Fibroblast of lung (primary cell): ENCODE data around the gene A3GALT2. TPM values are rescaled to one million over a fixed set of nuclear protein-coding genes. Genes with fewer than 3 reads are reported as not detected.

Experiments
- DNase-seq, 2 donors: peaks; one replicate each; pipeline versions ENCODE4 v3.0.0 to v3.0.0-alpha.2; 2010; ENCODE audit warnings: low read depth in 2 of 2
- H2AFZ ChIP-seq: 2 replicates; pipeline ENCODE4 v1.5.1; 2012; ENCODE audit warnings: low read length, control low read depth, inconsistent platforms
- H3K27ac ChIP-seq: 2 replicates; pipeline ENCODE4 v1.5.1; 2011; ENCODE audit warnings: low read length, control low read depth; ENCODE audit not compliant: insufficient read depth
- H3K27me3 ChIP-seq: 2 replicates; pipeline ENCODE4 v1.5.1; 2011; ENCODE audit warnings: mild to moderate bottlenecking, low read length; ENCODE audit not compliant: control insufficient read depth, insufficient read depth
- H3K36me3 ChIP-seq: 2 replicates; pipeline ENCODE4 v1.5.1; 2011; ENCODE audit warnings: low read length; ENCODE audit not compliant: control insufficient read depth, insufficient read depth
- H3K4me1 ChIP-seq: 2 replicates; pipeline ENCODE4 v1.5.1; 2011; ENCODE audit warnings: low read length; ENCODE audit not compliant: control insufficient read depth, insufficient read depth; ENCODE audit errors: extremely low read depth
- H3K4me2 ChIP-seq: 2 replicates; pipeline ENCODE4 v1.5.1; 2011; ENCODE audit warnings: low read length, control low read depth; ENCODE audit not compliant: insufficient read depth; ENCODE audit errors: extremely low read depth
- H3K4me3 ChIP-seq, 4 experiments: fragments of 200-600 bp in 1 of 4; sonication (generic) in 1 of 4; replicated peaks in 1 of 4; 2 replicates each; pipeline ENCODE4 v1.5.1; 2011 to 2016; ENCODE audit warnings: low read length in 4 of 4, low read depth in 3 of 4, mild to moderate bottlenecking in 3 of 4, control low read depth in 2 of 4, inconsistent platforms in 1 of 4, mixed read lengths in 1 of 4; ENCODE audit not compliant: insufficient read depth in 1 of 4; ENCODE audit errors: control extremely low read depth in 1 of 4
- H3K79me2 ChIP-seq: 2 replicates; pipeline ENCODE4 v1.5.1; 2012; ENCODE audit warnings: mild to moderate bottlenecking, low read length, inconsistent platforms; ENCODE audit not compliant: control insufficient read depth, insufficient read depth
- H3K9ac ChIP-seq: 2 replicates; pipeline ENCODE4 v1.5.1; 2011; ENCODE audit warnings: mild to moderate bottlenecking, low read length, control low read depth; ENCODE audit not compliant: insufficient read depth
- H3K9me3 ChIP-seq: 2 replicates; pipeline ENCODE4 v1.5.1; 2012; ENCODE audit warnings: low read depth, low read length; ENCODE audit not compliant: control insufficient read depth, insufficient read depth
- H4K20me1 ChIP-seq: 2 replicates; pipeline ENCODE4 v1.5.1; 2011; ENCODE audit warnings: low read length; ENCODE audit not compliant: control insufficient read depth, insufficient read depth; ENCODE audit errors: extremely low read depth
- EZH2 ChIP-seq: IDR thresholded peaks from 2 replicates; pipeline ENCODE4 v1.5.1; 2012; ENCODE audit warnings: low read length, control low read depth, mild to moderate bottlenecking; ENCODE audit errors: missing control alignments
- polyA plus RNA-seq, 2 donors: library from polyadenylated mRNA; depleted of rRNA in 1 of 2; stranded (reverse) in 1 of 2; unstranded in 1 of 2; fragments of >200 nt; gene quantifications; 2 replicates each; pipeline ENCODE4 v1.2.1, GENCODE V29; 2011 to 2012; ENCODE audit warnings: missing spikeins in 1 of 2
- total RNA-seq: library from RNA; depleted of rRNA; stranded (reverse); fragments of >200 nt; gene quantifications from 2 replicates; pipeline ENCODE4 v1.2.1, GENCODE V29; 2014
- TF ChIP-seq, protein P1 (sequence below), 2 donors: IDR thresholded peaks in 1 of 2; conservative IDR thresholded peaks in 1 of 2; 1 replicate in 1 of 2; 2 replicates in 1 of 2; pipeline ENCODE4 v1.5.1; 2011 to 2012; ENCODE audit warnings: low read length in 2 of 2, control low read depth in 1 of 2, inconsistent platforms in 1 of 2, low read depth in 1 of 2, mild to moderate bottlenecking in 1 of 2

A3GALT2 gene
- total and polyA plus RNA-seq, 2 donors (not counting 1 experiment from before 2014, with no cell fraction given): not detected

DNA sequence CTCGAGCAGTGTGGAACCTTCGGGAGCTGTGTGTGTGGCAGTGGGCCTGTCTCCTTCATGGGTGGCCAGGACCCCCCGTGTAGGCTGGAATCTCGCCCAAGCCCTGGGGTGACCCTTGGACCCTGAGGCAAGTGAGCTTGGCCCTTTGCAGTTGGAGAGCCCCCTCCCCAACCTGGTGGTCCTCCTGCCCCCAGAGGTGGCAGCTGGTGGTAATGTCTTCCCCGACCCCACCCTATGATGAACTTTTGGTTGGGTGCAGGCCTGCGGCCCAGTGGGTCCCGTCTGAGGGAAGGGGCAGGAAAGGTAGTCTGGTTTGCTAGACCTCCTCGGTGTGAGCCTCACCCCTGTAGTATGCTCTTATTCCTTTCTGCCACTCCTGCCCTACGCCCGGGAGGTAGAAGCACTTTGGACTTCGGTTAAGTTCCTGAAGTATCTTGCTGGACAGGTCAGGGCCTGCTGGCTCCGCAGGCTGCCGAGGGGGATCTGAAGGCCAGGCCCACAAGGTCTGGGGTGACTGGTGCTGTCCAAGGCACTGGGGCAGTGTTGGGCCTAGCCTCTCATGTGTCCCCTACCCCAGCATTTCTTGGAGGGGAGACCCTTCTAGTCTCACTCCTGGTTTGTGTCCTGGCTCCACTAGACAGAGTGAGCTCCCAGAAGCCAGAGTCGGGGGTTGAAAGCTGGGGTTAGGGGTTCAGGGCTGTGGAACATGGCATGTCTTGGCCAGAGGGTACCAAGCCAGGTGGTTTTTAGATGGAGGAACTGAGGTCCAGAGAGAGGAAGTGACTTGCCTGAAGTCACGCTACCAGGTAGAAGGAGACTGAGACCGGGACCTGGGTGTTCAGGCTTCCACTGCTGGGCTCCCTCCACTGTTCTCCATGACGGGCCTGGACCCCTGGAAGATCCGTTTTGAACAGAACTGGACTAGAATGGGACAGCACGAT is 62.9 kb downstream of the A3GALT2 start:
- Histone ChIP-seq H3K4me1 (peaks cover 5% of the 10 kb centered on the region), H3K27ac (peak overlapping the region; percentile 89), H3K4me2 (peak overlapping the region; percentile 98), H3K4me3 (peak overlapping the region; percentile 48 to 88 (median 66)), H3K9ac (peak overlapping the region; percentile 79), H3K79me2 (peaks cover 23% of the 10 kb centered on the region), H3K27me3 (no peaks in the 10 kb centered on the region), H3K36me3 (no peaks in the 10 kb centered on the region), H3K9me3 (no peaks in the 10 kb centered on the region), H4K20me1 (no peaks in the 10 kb centered on the region), H2AFZ (peak overlapping the region; percentile 30)
- TF ChIP-seq, protein P1, sequence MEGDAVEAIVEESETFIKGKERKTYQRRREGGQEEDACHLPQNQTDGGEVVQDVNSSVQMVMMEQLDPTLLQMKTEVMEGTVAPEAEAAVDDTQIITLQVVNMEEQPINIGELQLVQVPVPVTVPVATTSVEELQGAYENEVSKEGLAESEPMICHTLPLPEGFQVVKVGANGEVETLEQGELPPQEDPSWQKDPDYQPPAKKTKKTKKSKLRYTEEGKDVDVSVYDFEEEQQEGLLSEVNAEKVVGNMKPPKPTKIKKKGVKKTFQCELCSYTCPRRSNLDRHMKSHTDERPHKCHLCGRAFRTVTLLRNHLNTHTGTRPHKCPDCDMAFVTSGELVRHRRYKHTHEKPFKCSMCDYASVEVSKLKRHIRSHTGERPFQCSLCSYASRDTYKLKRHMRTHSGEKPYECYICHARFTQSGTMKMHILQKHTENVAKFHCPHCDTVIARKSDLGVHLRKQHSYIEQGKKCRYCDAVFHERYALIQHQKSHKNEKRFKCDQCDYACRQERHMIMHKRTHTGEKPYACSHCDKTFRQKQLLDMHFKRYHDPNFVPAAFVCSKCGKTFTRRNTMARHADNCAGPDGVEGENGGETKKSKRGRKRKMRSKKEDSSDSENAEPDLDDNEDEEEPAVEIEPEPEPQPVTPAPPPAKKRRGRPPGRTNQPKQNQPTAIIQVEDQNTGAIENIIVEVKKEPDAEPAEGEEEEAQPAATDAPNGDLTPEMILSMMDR (conservative IDR thresholded peaks at IDR 0.05 in 1 of 2, IDR thresholded peaks at IDR 0.05 in 1 of 2; ENCODE audit: low read depth in 1 of 2, low read length in 2 of 2): no peak
- no peak for TF ChIP-seq EZH2
- peak in 1 of 2 donors; percentile 10 for DNase-seq

DNA sequence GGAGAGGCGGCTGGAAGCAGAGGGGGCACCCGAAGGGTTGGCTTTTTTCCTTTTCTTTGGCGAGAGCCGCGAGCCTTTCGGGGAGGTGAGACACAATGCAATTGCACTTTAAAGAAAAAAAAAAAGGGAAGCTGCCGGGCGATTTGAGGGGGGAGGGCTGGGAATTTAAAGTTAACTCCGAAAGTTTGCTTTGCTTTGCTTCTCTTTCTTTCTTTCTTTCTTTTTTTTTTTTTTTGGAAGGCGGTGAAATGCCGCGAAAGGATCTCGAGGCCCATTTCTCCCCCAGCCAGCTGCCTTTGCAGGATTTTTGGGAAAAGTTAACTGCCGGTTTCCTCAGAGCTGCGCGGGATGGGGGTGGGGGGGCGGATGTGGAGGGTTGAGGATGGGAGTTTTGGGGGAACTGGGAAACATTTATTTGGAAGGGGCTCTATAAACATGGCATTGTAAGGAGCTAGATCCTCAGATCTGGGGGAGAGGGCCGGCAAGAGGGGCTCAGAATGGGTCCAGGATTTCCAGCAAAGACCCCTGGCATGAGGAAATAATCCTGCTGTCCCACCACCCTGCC is 63.6 kb downstream of the A3GALT2 start:
- no peak for DNase-seq
- TF ChIP-seq EZH2: no peak
- TF ChIP-seq, protein P1 (conservative IDR thresholded peaks at IDR 0.05 in 1 of 2, IDR thresholded peaks at IDR 0.05 in 1 of 2; ENCODE audit: low read depth in 1 of 2, low read length in 2 of 2): no peak

More for the DNA sequence above, 63.6 kb downstream of the A3GALT2 start:
- Histone ChIP-seq H4K20me1 (no peaks in the 10 kb centered on the region), H3K36me3 (no peaks in the 10 kb centered on the region), H3K4me2 (peak overlapping the region; percentile 98), H3K27me3 (no peaks in the 10 kb centered on the region), H3K4me1 (peaks cover 5% of the 10 kb centered on the region), H3K27ac (peak overlapping the region; percentile 89), H3K4me3 (peak overlapping the region; percentile 48 to 88 (median 66)), H3K9me3 (no peaks in the 10 kb centered on the region), H3K9ac (peak overlapping the region; percentile 79), H2AFZ (peak overlapping the region; percentile 62), H3K79me2 (peaks cover 21% of the 10 kb centered on the region)

Other genes with a start within 250 kb of the A3GALT2 start
- gene AZIN2, start 239.9 kb downstream of the A3GALT2 start, total RNA-seq: 4.4 and 9.1 TPM in 2 replicates
- gene AZIN2, start 239.9 kb downstream of the A3GALT2 start, polyA plus RNA-seq: 2.1 and 3.2 TPM in 2 replicates
- gene TRIM62, start 139.1 kb downstream of the A3GALT2 start, total RNA-seq: 1.8 and 3.1 TPM in 2 replicates
- 2.4 and 3.1 TPM in 2 replicates for gene TRIM62, start 139.1 kb downstream of the A3GALT2 start, polyA plus RNA-seq
- 3.1 and 3.8 TPM in 2 replicates for gene ZNF362, start 64.6 kb downstream of the A3GALT2 start, total RNA-seq
- 5.0 and 5.7 TPM in 2 replicates for gene ZNF362, start 64.6 kb downstream of the A3GALT2 start, polyA plus RNA-seq
- gene PHC2, start 110.0 kb upstream of the A3GALT2 start, total RNA-seq: 62.6 and 66.3 TPM in 2 replicates
- gene PHC2, start 110.0 kb upstream of the A3GALT2 start, polyA plus RNA-seq: 75.8 and 84.1 TPM in 2 replicates
- 8.7 and 13.0 TPM in 2 replicates for gene ZSCAN20, start 151.5 kb upstream of the A3GALT2 start, total RNA-seq
- 2.0 and 3.1 TPM in 2 replicates for gene ZSCAN20, start 151.5 kb upstream of the A3GALT2 start, polyA plus RNA-seq